Thyroid gland (tissue), 4 donors: ENCODE results near the gene GOLPH3L. TPM values are rescaled to one million over a fixed set of nuclear protein-coding genes. Genes with fewer than 3 reads are reported as not detected.

ENCODE experiments used
- DNase-seq, 2 donors: peaks; one replicate each; pipeline ENCODE4 v3.0.0-alpha.2; 2019
- H3K27ac ChIP-seq, 3 donors: fragments of 200-600 bp; sonication (generic); 1 replicate in 2 of 3; 2 replicates in 1 of 3; pipeline ENCODE4 v1.5.1; 2016 to 2019; ENCODE audit warnings: mild to moderate bottlenecking in 1 of 3, moderate library complexity in 1 of 3
- H3K27me3 ChIP-seq: fragments of 200-600 bp; sonication (generic); one replicate; pipeline ENCODE4 v1.5.1; 2019
- H3K36me3 ChIP-seq, 2 donors: fragments of 200-600 bp; sonication (generic); one replicate each; pipeline ENCODE4 v1.5.1; 2016 to 2019
- H3K4me1 ChIP-seq, 2 donors: fragments of 200-600 bp; sonication (generic); one replicate each; pipeline ENCODE4 v1.5.1; 2017 to 2019
- H3K4me3 ChIP-seq, 3 donors: fragments of 200-600 bp; sonication (generic); replicated peaks in 1 of 3; 1 replicate in 2 of 3; 2 replicates in 1 of 3; pipeline ENCODE4 v1.5.1; 2016; ENCODE audit warnings: mild to moderate bottlenecking in 1 of 3
- H3K9me3 ChIP-seq: fragments of 200-600 bp; sonication (generic); one replicate; pipeline ENCODE4 v1.5.1; 2017
- POLR2A ChIP-seq, 2 donors: fragments of 450-650 bp; IDR thresholded peaks; one replicate each; pipeline ENCODE4 v1.6.1; 2017; ENCODE audit warnings: antibody characterized with exemption in 2 of 2, mild to moderate bottlenecking in 2 of 2, moderate library complexity in 1 of 2
- WGBS, 2 donors: methylation state at CpG; one replicate each; pipeline ENCODE4 v1.1.5; 2017; 5-methylcytosine and 5-hydroxymethylcytosine counted together
- intact Hi-C: fragments of 100-400 bp; cut with DNase I; formaldehyde crosslinking; loops from one replicate; pipeline ENCODE4 v1.15.1; 2023
- total RNA-seq, 4 donors: library from RNA; depleted of rRNA; stranded (reverse); fragments of >200 nt; gene quantifications; one replicate each; pipeline ENCODE4 v1.2.3, GENCODE V29; 2016
- TF ChIP-seq, protein P1 (sequence below), 6 experiments: fragments of 200-600 bp in 3 of 6; fragments of 450-650 bp in 3 of 6; sonication (generic) in 3 of 6; IDR thresholded peaks; one replicate each; pipeline ENCODE4 v1.5.1; 2016 to 2019; ENCODE audit warnings: antibody characterized with exemption in 6 of 6, mild to moderate bottlenecking in 2 of 6, inconsistent platforms in 1 of 6, moderate library complexity in 1 of 6

The GOLPH3L gene
- 10 to 100 TPM; 36.3 to 44.1 (median 39.2) TPM for total RNA-seq

DNA sequence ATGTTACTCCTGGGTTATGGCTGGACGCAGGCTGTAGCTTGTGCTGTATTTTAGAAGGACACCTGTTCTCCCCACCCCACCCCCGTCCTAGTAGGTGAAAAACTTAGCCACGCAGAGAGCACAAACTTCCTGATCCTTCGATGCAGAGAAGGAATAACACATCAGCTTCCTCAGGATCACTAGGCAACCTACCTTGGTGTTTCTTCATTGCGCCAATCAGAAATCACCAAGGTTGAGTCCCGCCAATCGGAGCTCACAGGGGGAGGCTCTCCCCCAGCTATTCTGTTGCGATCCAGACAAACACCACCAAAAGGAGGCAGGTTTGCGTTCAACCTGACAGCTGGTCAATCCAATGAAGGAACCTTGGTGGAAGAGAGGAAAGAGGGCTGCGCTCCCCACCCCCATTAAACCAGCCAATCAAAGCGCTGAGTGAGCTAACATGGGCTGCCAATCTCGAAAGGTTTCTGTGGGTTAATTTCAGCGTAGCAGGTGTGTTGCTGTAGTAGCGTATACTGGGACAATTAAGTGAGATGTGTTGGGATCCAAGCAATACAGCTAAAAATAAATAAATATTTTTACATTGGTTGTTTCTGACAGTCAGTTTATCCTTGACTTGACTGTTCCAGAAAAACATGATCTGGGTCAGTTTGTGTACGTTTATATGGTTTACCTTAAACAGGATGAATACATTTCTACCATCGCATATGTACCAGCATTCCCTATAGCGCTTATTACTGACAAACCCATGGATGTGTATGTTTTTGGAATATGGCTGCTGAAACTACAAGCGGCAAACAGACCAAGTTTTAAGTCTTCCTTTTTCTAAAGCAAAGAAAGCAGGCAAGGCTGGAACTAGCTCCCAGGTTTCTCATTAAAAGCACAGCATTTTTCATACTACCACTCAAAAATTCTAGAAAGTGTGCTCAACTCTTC, at the start of gene GOLPH3L:
GOLPH3L (minus strand) TSS at position 160 of the 933 bp plus-strand sequence. CDS start 2,316 bp downstream, outside the sequence.
- H3K36me3 ChIP-seq = peaks cover 0 to 14% of the 10 kb centered on the region in 2 donors
- H3K9me3 ChIP-seq = no peaks in the 10 kb centered on the region
- 3 to 6% methylated on average over 17 to 18 of the region's 18 CpGs for WGBS, 2 donors
- intact Hi-C loops = no loop called here
- H3K27ac ChIP-seq = peak within 1 kb of the TSS in 2 of 3 donors; percentile 44 to 65
- peak within 1 kb of the TSS in 2 of 3 donors; percentile 48 to 92 for H3K4me3 ChIP-seq
- H3K27me3 ChIP-seq = no peaks in the 10 kb centered on the region
- peaks cover 0 to 3% of the 10 kb centered on the region in 2 donors for H3K4me1 ChIP-seq
- DNase-seq = peak; percentile 96 to 97
- TF ChIP-seq, protein P1, sequence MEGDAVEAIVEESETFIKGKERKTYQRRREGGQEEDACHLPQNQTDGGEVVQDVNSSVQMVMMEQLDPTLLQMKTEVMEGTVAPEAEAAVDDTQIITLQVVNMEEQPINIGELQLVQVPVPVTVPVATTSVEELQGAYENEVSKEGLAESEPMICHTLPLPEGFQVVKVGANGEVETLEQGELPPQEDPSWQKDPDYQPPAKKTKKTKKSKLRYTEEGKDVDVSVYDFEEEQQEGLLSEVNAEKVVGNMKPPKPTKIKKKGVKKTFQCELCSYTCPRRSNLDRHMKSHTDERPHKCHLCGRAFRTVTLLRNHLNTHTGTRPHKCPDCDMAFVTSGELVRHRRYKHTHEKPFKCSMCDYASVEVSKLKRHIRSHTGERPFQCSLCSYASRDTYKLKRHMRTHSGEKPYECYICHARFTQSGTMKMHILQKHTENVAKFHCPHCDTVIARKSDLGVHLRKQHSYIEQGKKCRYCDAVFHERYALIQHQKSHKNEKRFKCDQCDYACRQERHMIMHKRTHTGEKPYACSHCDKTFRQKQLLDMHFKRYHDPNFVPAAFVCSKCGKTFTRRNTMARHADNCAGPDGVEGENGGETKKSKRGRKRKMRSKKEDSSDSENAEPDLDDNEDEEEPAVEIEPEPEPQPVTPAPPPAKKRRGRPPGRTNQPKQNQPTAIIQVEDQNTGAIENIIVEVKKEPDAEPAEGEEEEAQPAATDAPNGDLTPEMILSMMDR (IDR thresholded peaks at IDR 0.05) = peak in 2 of 6 experiments; percentile 12 to 28
- TF ChIP-seq POLR2A (IDR thresholded peaks at IDR 0.05) = peak in 1 of 2 donors; percentile 77

DNA sequence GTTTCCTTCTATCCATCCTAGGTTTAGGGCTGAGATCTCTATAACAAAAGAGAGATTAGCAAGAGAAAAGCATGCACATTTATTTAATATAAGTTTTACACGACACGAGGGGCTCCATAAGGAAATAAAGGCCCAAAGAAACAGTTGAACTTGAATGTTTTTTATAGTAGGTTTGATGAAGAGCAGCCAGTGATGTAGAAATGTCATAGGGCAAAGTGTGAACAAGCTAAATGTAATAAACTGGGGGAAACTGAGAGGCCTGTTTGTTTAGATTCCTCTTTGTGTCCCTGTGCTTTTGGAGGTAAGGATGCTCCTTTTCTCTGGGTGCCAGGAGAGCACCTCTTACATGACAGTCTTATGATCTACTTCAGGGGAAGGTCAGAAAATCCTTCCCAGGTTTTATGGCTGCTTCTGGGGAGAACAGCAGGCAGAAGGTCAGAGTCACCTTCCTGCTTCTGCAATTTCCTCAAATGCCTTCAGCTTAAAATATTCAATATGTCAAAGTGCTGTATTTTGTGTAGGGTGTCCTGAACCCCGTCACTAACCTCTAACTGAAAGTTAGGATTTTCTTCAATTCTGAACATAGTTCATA, 33.3 kb upstream of the GOLPH3L start:
- Histone ChIP-seq H3K4me1 (no peaks in the 10 kb centered on the region), H3K27ac (no peak overlapping the region), H3K36me3 (no peaks in the 10 kb centered on the region), H3K27me3 (no peaks in the 10 kb centered on the region), H3K4me3 (no peak overlapping the region), H3K9me3 (no peaks in the 10 kb centered on the region)
- DNase-seq = no peak
- intact Hi-C loops = no loop called here
- no peak for TF ChIP-seq POLR2A (IDR thresholded peaks at IDR 0.05)
- TF ChIP-seq, protein P1 (IDR thresholded peaks at IDR 0.05) = no peak
- WGBS, 2 donors = 88 to 89% methylated on average over 3 of the region's 3 CpGs

DNA sequence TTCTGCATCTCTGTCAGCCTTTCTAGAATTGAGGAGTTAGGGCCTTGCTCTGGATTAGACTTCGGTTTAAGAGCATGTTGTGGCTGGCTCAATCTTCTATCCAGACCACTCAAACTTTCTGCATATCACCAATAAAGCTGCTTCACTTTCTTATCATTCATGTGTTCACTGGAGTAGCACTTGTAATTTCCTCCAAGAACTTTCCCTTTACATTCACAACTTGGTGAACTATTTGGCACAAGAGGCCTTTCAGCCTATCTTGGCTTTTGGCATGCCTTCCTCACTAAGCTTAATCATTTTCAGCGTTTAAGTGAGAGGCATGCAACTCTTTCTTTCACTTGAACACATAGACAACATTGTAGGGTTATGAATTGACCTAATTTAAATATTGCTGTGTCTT, 27.4 kb upstream of the GOLPH3L start:
- Histone ChIP-seq H3K36me3 (no peaks in the 10 kb centered on the region), H3K9me3 (no peaks in the 10 kb centered on the region), H3K27ac (no peak overlapping the region), H3K27me3 (no peaks in the 10 kb centered on the region), H3K4me1 (no peaks in the 10 kb centered on the region), H3K4me3 (no peak overlapping the region)
- 77 to 82% methylated on average over 2 of the region's 2 CpGs for WGBS, 2 donors
- intact Hi-C loops = no loop called here
- no peak for TF ChIP-seq POLR2A (IDR thresholded peaks at IDR 0.05)
- TF ChIP-seq, protein P1 (IDR thresholded peaks at IDR 0.05) = no peak
- no peak for DNase-seq

DNA sequence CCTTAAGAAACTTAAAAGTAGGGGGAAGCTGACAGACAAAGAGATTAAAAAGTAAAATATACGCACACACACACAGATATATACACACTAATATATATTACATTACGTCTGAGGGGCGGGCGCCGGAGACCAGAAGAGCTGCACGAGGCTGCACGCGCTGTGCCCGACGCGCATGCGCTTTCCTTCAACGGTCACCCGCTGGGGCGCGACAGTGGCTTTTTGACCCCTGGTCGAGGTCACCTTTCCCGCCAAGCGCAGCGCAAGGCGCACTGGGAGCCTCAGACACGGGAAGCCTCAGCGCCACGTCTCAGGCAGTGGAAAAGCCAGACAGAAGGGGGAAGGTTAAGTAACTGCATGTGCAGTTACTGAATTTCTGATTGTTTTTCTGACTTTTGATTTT, 23.7 kb upstream of the GOLPH3L start, which contains the start of gene HORMAD1:
HORMAD1 (minus strand) TSS at position 193 of the 400 bp plus-strand sequence. CDS start 1,390 bp downstream, outside the sequence.
- WGBS, 2 donors = 96 to 97% methylated on average over 24 of the region's 24 CpGs
- Histone ChIP-seq H3K36me3 (no peaks in the 10 kb centered on the region), H3K4me3 (no peak within 1 kb of the TSS), H3K4me1 (no peaks in the 10 kb centered on the region), H3K9me3 (no peaks in the 10 kb centered on the region), H3K27me3 (no peaks in the 10 kb centered on the region), H3K27ac (no peak within 1 kb of the TSS)
- TF ChIP-seq, protein P1 (IDR thresholded peaks at IDR 0.05) = no peak
- TF ChIP-seq POLR2A (IDR thresholded peaks at IDR 0.05) = no peak
- no peak for DNase-seq
- intact Hi-C loops = no loop called here
